GM19328 (cell line): ENCODE results near the gene GRIK3.

Experiments
- ATAC-seq: cut with Tn5 transposase; IDR thresholded peaks from one replicate; pipeline ENCODE4 v1.9.1; 2021; ENCODE audit warnings: mild to moderate bottlenecking, moderate library complexity; ENCODE audit not compliant: unreplicated experiment

The GRIK3 gene

GRCh38 chr1:36835696-36836095 is 198.6 kb downstream of the GRIK3 start:
- no peak for ATAC-seq

GRCh38 chr1:36835017-36835695 is 199.2 kb downstream of the GRIK3 start:
- ATAC-seq = no peak

- ATAC-seq = no peak
Measured at GRCh38 chr1:36834586-36834985, 199.7 kb downstream of the GRIK3 start.

GRCh38 chr1:36831186-36831810 is 203.0 kb downstream of the GRIK3 start:
- ATAC-seq = no peak

- no peak for ATAC-seq
Measured at GRCh38 chr1:36829961-36830360, 204.4 kb downstream of the GRIK3 start.

GRCh38 chr1:36829066-36829465 is 205.2 kb downstream of the GRIK3 start:
- no peak for ATAC-seq

GRCh38 chr1:36825226-36825625 is 209.1 kb downstream of the GRIK3 start:
- no peak for ATAC-seq

- no peak for ATAC-seq
Measured at GRCh38 chr1:36824390-36824861, 209.9 kb downstream of the GRIK3 start.

- no peak for ATAC-seq
Measured at GRCh38 chr1:36822648-36823047, 211.7 kb downstream of the GRIK3 start.

- no peak for ATAC-seq
Measured at GRCh38 chr1:36821386-36821785, 212.9 kb downstream of the GRIK3 start.

GRCh38 chr1:36818771-36819170 is 215.5 kb downstream of the GRIK3 start:
- no peak for ATAC-seq

GRCh38 chr1:36816348-36816747 is 218.0 kb downstream of the GRIK3 start:
- ATAC-seq = no peak

- no peak for ATAC-seq
Measured at GRCh38 chr1:36814774-36815173, 219.5 kb downstream of the GRIK3 start.

- no peak for ATAC-seq
Measured at GRCh38 chr1:36814083-36814482, 220.2 kb downstream of the GRIK3 start.

GRCh38 chr1:36807262-36807661 is 227.1 kb downstream of the GRIK3 start:
- no peak for ATAC-seq

- no peak for ATAC-seq
Measured at GRCh38 chr1:36805979-36806640, 228.2 kb downstream of the GRIK3 start.

- ATAC-seq = no peak
Measured at GRCh38 chr1:36804669-36805314, 229.5 kb downstream of the GRIK3 start.

GRCh38 chr1:36803868-36804570 is 230.3 kb downstream of the GRIK3 start:
- no peak for ATAC-seq

- ATAC-seq = no peak
Measured at GRCh38 chr1:36802018-36802417, 232.3 kb downstream of the GRIK3 start.

- ATAC-seq = no peak
Measured at GRCh38 chr1:36797761-36798160, 236.6 kb downstream of the GRIK3 start.

- no peak for ATAC-seq
Measured at GRCh38 chr1:36796733-36797132, 237.6 kb downstream of the GRIK3 start.
